DND-41 (cell line): ENCODE results near the gene NTNG2.
"Not testable (repeated sequence)": the region's sequence is repeated elsewhere in the genome, so short reads cannot be mapped to it uniquely, and the experiment has no call there.

ENCODE experiments used
- ATAC-seq: fragments of 200-7000 bp; cut with Tn5 transposase; 3 replicates; pipeline ENCODE4 v1.9.1; 2021; ENCODE audit warnings: low read depth; ENCODE audit not compliant: insufficient read depth
- DNase-seq: peaks from one replicate; pipeline ENCODE4 v3.0.0-alpha.2; 2020
- H2AFZ ChIP-seq: 2 replicates; pipeline ENCODE4 v1.6.0; 2012; ENCODE audit warnings: low read depth, low read length
- H3K27ac ChIP-seq: 2 replicates; pipeline ENCODE4 v1.5.1; 2012; ENCODE audit warnings: low read length, inconsistent platforms
- H3K27me3 ChIP-seq: fragments of 200-600 bp; sonication (generic); 2 replicates; pipeline ENCODE4 v1.6.0; 2012; ENCODE audit warnings: low read length, mild to moderate bottlenecking, inconsistent platforms; ENCODE audit not compliant: insufficient read depth, poor library complexity
- H3K36me3 ChIP-seq: 2 replicates; pipeline ENCODE4 v1.5.1; 2012; ENCODE audit warnings: low read length, inconsistent platforms; ENCODE audit not compliant: insufficient read depth
- H3K4me1 ChIP-seq: 2 replicates; pipeline ENCODE4 v1.5.1; 2012; ENCODE audit warnings: mild to moderate bottlenecking, low read length; ENCODE audit not compliant: insufficient read depth
- H3K4me2 ChIP-seq: 2 replicates; pipeline ENCODE4 v1.6.0; 2012; ENCODE audit warnings: mild to moderate bottlenecking, moderate library complexity, low read length, inconsistent platforms; ENCODE audit not compliant: insufficient read depth
- H3K4me3 ChIP-seq, 2 experiments: fragments of 200-600 bp in 1 of 2; shearing (Covaris generic) in 1 of 2; 2 replicates each; pipeline ENCODE4 v1.5.1; 2012 to 2016; ENCODE audit warnings: inconsistent platforms in 2 of 2, low read length in 2 of 2, mild to moderate bottlenecking in 2 of 2, low read depth in 1 of 2, moderate library complexity in 1 of 2
- H3K79me2 ChIP-seq: 2 replicates; pipeline ENCODE4 v1.6.0; 2012; ENCODE audit warnings: low read length, inconsistent platforms; ENCODE audit not compliant: insufficient read depth
- H3K9ac ChIP-seq: 2 replicates; pipeline ENCODE4 v1.6.0; 2012; ENCODE audit warnings: low read depth, mild to moderate bottlenecking, inconsistent platforms, low read length, moderate library complexity
- H3K9me3 ChIP-seq: 2 replicates; pipeline ENCODE4 v1.5.1; 2012; ENCODE audit warnings: low read length, moderate library complexity, mild to moderate bottlenecking, inconsistent platforms; ENCODE audit not compliant: insufficient read depth, severe bottlenecking
- H4K20me1 ChIP-seq: 2 replicates; pipeline ENCODE4 v1.6.0; 2012; ENCODE audit warnings: low read length; ENCODE audit not compliant: insufficient read depth
- EZH2 ChIP-seq: IDR thresholded peaks from 3 replicates; pipeline ENCODE4 v1.6.1; 2012; ENCODE audit warnings: borderline replicate concordance, low read depth, mild to moderate bottlenecking, moderate library complexity, low read length, inconsistent platforms; ENCODE audit not compliant: severe bottlenecking
- TF ChIP-seq, protein P1 (sequence below): IDR thresholded peaks from 2 replicates; pipeline ENCODE4 v1.5.1; 2012; ENCODE audit warnings: borderline replicate concordance, low read length, moderate library complexity, mild to moderate bottlenecking; ENCODE audit not compliant: poor library complexity, severe bottlenecking; ENCODE audit errors: extremely low read depth

Gene NTNG2

DNA sequence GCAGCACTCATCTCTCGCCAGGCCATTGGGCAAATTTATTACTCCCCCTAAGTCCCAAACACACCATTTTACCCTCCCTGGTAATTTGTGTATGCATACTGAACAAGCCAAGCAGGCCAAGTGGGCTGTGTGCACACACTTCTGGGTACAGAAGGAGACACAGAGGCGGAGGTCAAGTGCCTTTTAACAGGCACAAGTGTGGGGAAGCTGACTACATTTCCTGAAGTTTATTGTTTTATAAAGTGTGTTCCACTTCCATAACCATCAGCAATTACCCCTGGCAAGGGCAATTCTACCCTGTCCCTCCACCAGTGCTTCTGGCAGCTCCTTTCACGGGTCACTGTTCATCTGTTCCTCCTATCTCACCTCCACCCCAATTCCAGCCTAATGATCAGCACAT, 99.0 kb downstream of the NTNG2 start:
- H4K20me1 ChIP-seq: peaks cover 19% of the 10 kb centered on the region; the same call in 1 of the 2 replicates
- H3K4me3 ChIP-seq: no peak overlapping the region
- no peaks in the 10 kb centered on the region for H3K79me2 ChIP-seq
- DNase-seq (no peak), ATAC-seq (no peak)
- H3K4me1 ChIP-seq: peaks cover 7% of the 10 kb centered on the region
- H3K27me3 ChIP-seq: no peaks in the 10 kb centered on the region
- H3K36me3 ChIP-seq: peaks cover 31% of the 10 kb centered on the region
- H3K4me2 ChIP-seq: no peak overlapping the region
- no peak overlapping the region for H3K9ac ChIP-seq
- no peaks in the 10 kb centered on the region for H3K9me3 ChIP-seq
- no peak overlapping the region for H2AFZ ChIP-seq
- no peak for TF ChIP-seq EZH2
- TF ChIP-seq, protein P1, sequence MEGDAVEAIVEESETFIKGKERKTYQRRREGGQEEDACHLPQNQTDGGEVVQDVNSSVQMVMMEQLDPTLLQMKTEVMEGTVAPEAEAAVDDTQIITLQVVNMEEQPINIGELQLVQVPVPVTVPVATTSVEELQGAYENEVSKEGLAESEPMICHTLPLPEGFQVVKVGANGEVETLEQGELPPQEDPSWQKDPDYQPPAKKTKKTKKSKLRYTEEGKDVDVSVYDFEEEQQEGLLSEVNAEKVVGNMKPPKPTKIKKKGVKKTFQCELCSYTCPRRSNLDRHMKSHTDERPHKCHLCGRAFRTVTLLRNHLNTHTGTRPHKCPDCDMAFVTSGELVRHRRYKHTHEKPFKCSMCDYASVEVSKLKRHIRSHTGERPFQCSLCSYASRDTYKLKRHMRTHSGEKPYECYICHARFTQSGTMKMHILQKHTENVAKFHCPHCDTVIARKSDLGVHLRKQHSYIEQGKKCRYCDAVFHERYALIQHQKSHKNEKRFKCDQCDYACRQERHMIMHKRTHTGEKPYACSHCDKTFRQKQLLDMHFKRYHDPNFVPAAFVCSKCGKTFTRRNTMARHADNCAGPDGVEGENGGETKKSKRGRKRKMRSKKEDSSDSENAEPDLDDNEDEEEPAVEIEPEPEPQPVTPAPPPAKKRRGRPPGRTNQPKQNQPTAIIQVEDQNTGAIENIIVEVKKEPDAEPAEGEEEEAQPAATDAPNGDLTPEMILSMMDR: no peak
- H3K27ac ChIP-seq: no peak overlapping the region

DNA sequence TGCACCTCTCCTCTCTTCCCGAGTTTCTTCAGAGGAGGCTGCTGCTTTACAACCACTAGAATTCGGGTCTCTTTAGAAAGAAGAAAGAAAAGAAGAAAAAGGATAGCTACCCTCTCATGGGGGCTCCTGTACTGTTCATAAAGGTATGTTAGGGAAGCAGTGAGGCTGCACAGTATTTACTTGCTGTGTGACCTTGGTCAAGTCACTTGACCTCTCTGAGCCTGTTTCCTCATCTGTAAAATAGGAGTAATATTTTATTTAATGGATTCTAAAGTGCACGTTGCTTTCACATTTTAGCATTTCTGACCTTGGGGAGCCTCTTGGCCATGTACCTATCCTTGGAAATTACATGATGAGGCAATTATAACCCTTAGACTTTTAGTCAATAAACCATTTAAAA, 104.2 kb downstream of the NTNG2 start:
- no peak overlapping the region for H3K27ac ChIP-seq
- H3K4me2 ChIP-seq: no peak overlapping the region
- ATAC-seq: no peak
- no peaks in the 10 kb centered on the region for H3K79me2 ChIP-seq
- no peak overlapping the region for H2AFZ ChIP-seq
- no peaks in the 10 kb centered on the region for H3K4me1 ChIP-seq
- H3K27me3 ChIP-seq: no peaks in the 10 kb centered on the region
- DNase-seq: no peak
- peaks cover 19% of the 10 kb centered on the region; the same call in 1 of the 2 replicates for H4K20me1 ChIP-seq
- TF ChIP-seq, protein P1: no peak
- no peak for TF ChIP-seq EZH2
- H3K4me3 ChIP-seq: no peak overlapping the region
- H3K9me3 ChIP-seq: no peaks in the 10 kb centered on the region
- H3K36me3 ChIP-seq: peaks cover 75% of the 10 kb centered on the region
- H3K9ac ChIP-seq: no peak overlapping the region

GRCh38 chr9:132267660-132268059, 105.8 kb downstream of the NTNG2 start:
- Histone ChIP-seq H3K27ac (no peak overlapping the region), H3K27me3 (no peaks in the 10 kb centered on the region), H3K4me1 (no peaks in the 10 kb centered on the region), H4K20me1 (0 out of 2 replicates have a peak, but pooled peaks cover 12% of the 10 kb centered on the region), H3K4me3 (no peak overlapping the region), H2AFZ (no peak overlapping the region), H3K9me3 (no peaks in the 10 kb centered on the region), H3K4me2 (no peak overlapping the region), H3K9ac (no peak overlapping the region), H3K79me2 (no peaks in the 10 kb centered on the region), H3K36me3 (peaks cover 73% of the 10 kb centered on the region)
- ATAC-seq (no peak), DNase-seq (no peak)
- TF ChIP-seq, protein P1: no peak
- TF ChIP-seq EZH2: no peak

DNA sequence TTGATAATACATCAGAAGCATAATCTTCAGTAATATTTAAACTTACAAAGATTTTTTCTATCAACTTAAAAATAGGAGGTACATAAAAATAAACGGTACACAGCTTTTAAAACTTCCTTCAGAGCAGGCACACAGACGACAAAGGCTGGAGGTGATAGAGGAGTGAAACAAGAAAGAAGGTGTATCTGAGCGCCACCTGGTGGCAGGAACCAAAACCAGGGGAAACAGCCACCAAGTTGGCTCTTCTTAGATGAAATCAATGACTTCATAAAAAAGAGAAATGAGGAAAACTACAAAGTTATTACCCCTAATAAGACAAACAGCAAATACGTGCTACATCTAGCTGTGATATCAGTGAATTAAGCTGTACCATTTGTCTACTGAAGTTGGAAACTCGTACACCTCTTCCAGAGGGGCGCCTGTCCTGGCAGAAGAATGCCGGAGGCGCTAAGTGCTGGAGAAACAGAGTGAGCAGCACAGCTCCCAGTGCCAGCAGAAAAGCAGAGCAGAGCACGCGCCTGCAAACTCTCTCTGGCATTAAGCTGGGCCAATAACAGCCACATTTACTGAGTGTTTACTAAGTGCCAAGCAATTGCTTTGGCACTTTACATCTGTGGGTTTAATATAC, 107.0 kb downstream of the NTNG2 start:
- Histone ChIP-seq H3K4me3 (no peak overlapping the region), H3K9me3 (no peaks in the 10 kb centered on the region), H3K79me2 (no peaks in the 10 kb centered on the region), H4K20me1 (0 out of 2 replicates have a peak, but pooled peaks cover 8% of the 10 kb centered on the region), H3K36me3 (peaks cover 73% of the 10 kb centered on the region), H3K27ac (no peak overlapping the region), H3K9ac (no peak overlapping the region), H3K27me3 (no peaks in the 10 kb centered on the region), H3K4me2 (no peak overlapping the region), H3K4me1 (no peaks in the 10 kb centered on the region), H2AFZ (no peak overlapping the region)
- peak; percentile 85 for ATAC-seq
- peak; percentile 71 for DNase-seq
- TF ChIP-seq, protein P1: peak; percentile 91
- TF ChIP-seq EZH2: no peak

GRCh38 chr9:132269704-132270516, 108.1 kb downstream of the NTNG2 start:
- H2AFZ ChIP-seq, H3K27ac ChIP-seq, H3K79me2 ChIP-seq, H3K4me2 ChIP-seq, H3K27me3 ChIP-seq, ATAC-seq, DNase-seq, H4K20me1 ChIP-seq, H3K9ac ChIP-seq, H3K4me3 ChIP-seq, H3K9me3 ChIP-seq, H3K4me1 ChIP-seq: not testable (repeated sequence)
- H3K36me3 ChIP-seq: peaks cover 73% of the 10 kb centered on the region
